Measurements from ENCODE around the gene PIK3R3. TPM values are rescaled to one million over a fixed set of nuclear protein-coding genes. Genes with fewer than 3 reads are reported as not detected.

PIK3R3 gene
- total RNA-seq, 1 experiment from 2014 or later: 17.4 TPM

- TF ChIP-seq CTCF (IDR thresholded peaks at IDR 0.05; ENCODE audit: unreplicated experiment): no peak
- intact Hi-C loops (cut with micrococcal nuclease; ENCODE audit: unreplicated experiment): no loop called here
- H3K36me3 Mint-ChIP-seq (ENCODE audit: insufficient read depth, unreplicated experiment): no peaks in the 10 kb centered on the region
- no peaks in the 10 kb centered on the region for H3K4me1 Mint-ChIP-seq (ENCODE audit: low read depth, unreplicated experiment)
- peaks cover 7% of the 10 kb centered on the region for H3K27me3 Mint-ChIP-seq (ENCODE audit: unreplicated experiment)
- no peak overlapping the region for H3K27ac Mint-ChIP-seq (ENCODE audit: unreplicated experiment)
- no peak for DNase-seq
- H3K9me3 Mint-ChIP-seq (ENCODE audit: low read depth, unreplicated experiment): no peaks in the 10 kb centered on the region
- CTCF ChIA-PET: interaction anchor here (0.7 kb wide), 1 partner anchor 27 kb away, joined by 3 read pairs; no protein-coding TSS in a partner anchor
- no peak overlapping the region for H3K4me3 Mint-ChIP-seq (ENCODE audit: low read depth, unreplicated experiment)
- no TSS peak for BruUV-seq (replicated peaks)
Measured at GRCh38 chr1:46160212-46160611, 27.8 kb upstream of the PIK3R3 start.

GRCh38 chr1:46159516-46159915, 27.1 kb upstream of the PIK3R3 start:
- CTCF ChIA-PET: interaction anchor here (0.6 to 0.7 kb wide), 2 partner anchors 28 kb away, joined by 3 read pairs; no protein-coding TSS in a partner anchor
- Mint-ChIP-seq H3K4me1 (ENCODE audit: low read depth, unreplicated experiment) (no peaks in the 10 kb centered on the region), H3K36me3 (ENCODE audit: insufficient read depth, unreplicated experiment) (no peaks in the 10 kb centered on the region), H3K9me3 (ENCODE audit: low read depth, unreplicated experiment) (no peaks in the 10 kb centered on the region), H3K4me3 (ENCODE audit: low read depth, unreplicated experiment) (no peak overlapping the region), H3K27me3 (ENCODE audit: unreplicated experiment) (peaks cover under 1% of the 10 kb centered on the region), H3K27ac (ENCODE audit: unreplicated experiment) (no peak overlapping the region)
- intact Hi-C loops (cut with micrococcal nuclease; ENCODE audit: unreplicated experiment): no loop called here
- no peak for DNase-seq
- no TSS peak for BruUV-seq (replicated peaks)
- TF ChIP-seq CTCF (IDR thresholded peaks at IDR 0.05; ENCODE audit: unreplicated experiment): no peak

GRCh38 chr1:46158312-46159281, 26.2 kb upstream of the PIK3R3 start:
- no peaks in the 10 kb centered on the region for H3K9me3 Mint-ChIP-seq (ENCODE audit: low read depth, unreplicated experiment)
- H3K4me1 Mint-ChIP-seq (ENCODE audit: low read depth, unreplicated experiment): no peaks in the 10 kb centered on the region
- TF ChIP-seq CTCF (IDR thresholded peaks at IDR 0.05; ENCODE audit: unreplicated experiment): no peak
- no peak for DNase-seq
- intact Hi-C loops (cut with micrococcal nuclease; ENCODE audit: unreplicated experiment): no loop called here
- no peaks in the 10 kb centered on the region for H3K27me3 Mint-ChIP-seq (ENCODE audit: unreplicated experiment)
- no peak overlapping the region for H3K4me3 Mint-ChIP-seq (ENCODE audit: low read depth, unreplicated experiment)
- CTCF ChIA-PET: no interaction called here
- no peaks in the 10 kb centered on the region for H3K36me3 Mint-ChIP-seq (ENCODE audit: insufficient read depth, unreplicated experiment)
- H3K27ac Mint-ChIP-seq (ENCODE audit: unreplicated experiment): no peak overlapping the region
- BruUV-seq (replicated peaks): no TSS peak

GRCh38 chr1:46157916-46158311, 25.5 kb upstream of the PIK3R3 start:
- no peak overlapping the region for H3K4me3 Mint-ChIP-seq (ENCODE audit: low read depth, unreplicated experiment)
- TF ChIP-seq CTCF (IDR thresholded peaks at IDR 0.05; ENCODE audit: unreplicated experiment): no peak
- CTCF ChIA-PET: no interaction called here
- intact Hi-C loops (cut with micrococcal nuclease; ENCODE audit: unreplicated experiment): no loop called here
- H3K27me3 Mint-ChIP-seq (ENCODE audit: unreplicated experiment): no peaks in the 10 kb centered on the region
- no peaks in the 10 kb centered on the region for H3K36me3 Mint-ChIP-seq (ENCODE audit: insufficient read depth, unreplicated experiment)
- H3K27ac Mint-ChIP-seq (ENCODE audit: unreplicated experiment): no peak overlapping the region
- no peak for DNase-seq
- H3K9me3 Mint-ChIP-seq (ENCODE audit: low read depth, unreplicated experiment): no peaks in the 10 kb centered on the region
- no peaks in the 10 kb centered on the region for H3K4me1 Mint-ChIP-seq (ENCODE audit: low read depth, unreplicated experiment)
- BruUV-seq (replicated peaks): no TSS peak

Measured in Calu3 (cell line).